PC-9 (cell line): ENCODE data around the gene DPF1. TPM values are rescaled to one million over a fixed set of nuclear protein-coding genes. Genes with fewer than 3 reads are reported as not detected.

Source experiments
- BruUV-seq: library from RNA; stranded (reverse); fragments of 400-500 nt; replicated peaks from 2 replicates; lab custom pipeline; 2021; lab: Mats Ljungman, UMichigan
- CTCF ChIA-PET: fragments of 300-600 bp; sonication (Branson Sonifier 250); formaldehyde crosslinking; loops from one replicate; lab custom pipeline; 2022; ENCODE audit warnings: antibody characterized with exemption; lab: Charles Lee
- POLR2A ChIA-PET: fragments of 300-600 bp; sonication (Branson Sonifier 250); formaldehyde crosslinking; loops from one replicate; lab custom pipeline; 2022; ENCODE audit warnings: antibody characterized with exemption; ENCODE audit not compliant: unreplicated experiment; lab: Charles Lee
- DNase-seq, 2 experiments: peaks; one replicate each; pipeline versions ENCODE4 v3.0.0 to v3.0.0-alpha.2; 2015 to 2022; ENCODE audit warnings: mixed read lengths in 1 of 2
- H2AFZ ChIP-seq: fragments of 200-600 bp; sonication (generic); 2 replicates; pipeline ENCODE4 v1.8.1; 2017; ENCODE audit warnings: antibody characterized with exemption
- H3F3A ChIP-seq: fragments of 200-600 bp; sonication (generic); 2 replicates; pipeline ENCODE4 v1.8.1; 2017; ENCODE audit warnings: antibody characterized with exemption, mild to moderate bottlenecking, low read depth; ENCODE audit not compliant: insufficient read depth
- H3K27ac ChIP-seq: fragments of 200-600 bp; sonication (generic); 2 replicates; pipeline ENCODE4 v1.6.1; 2016; ENCODE audit warnings: mixed run types
- H3K27me3 ChIP-seq: fragments of 200-600 bp; sonication (generic); 2 replicates; pipeline ENCODE4 v1.6.1; 2016; ENCODE audit warnings: low read depth, mixed run types; ENCODE audit not compliant: insufficient read depth
- H3K36me3 ChIP-seq: fragments of 200-600 bp; sonication (generic); 2 replicates; pipeline ENCODE4 v1.6.1; 2016; ENCODE audit warnings: low read depth, mixed run types
- H3K4me1 ChIP-seq: fragments of 200-600 bp; sonication (generic); replicated peaks from 2 replicates; pipeline ENCODE4 v1.6.1; 2016; ENCODE audit warnings: mixed run types; ENCODE audit not compliant: insufficient read depth
- H3K4me2 ChIP-seq: fragments of 200-600 bp; sonication (generic); 2 replicates; pipeline ENCODE4 v1.6.1; 2017; ENCODE audit warnings: mixed run types
- H3K4me3 ChIP-seq: fragments of 200-600 bp; sonication (generic); 2 replicates; pipeline ENCODE4 v1.6.1; 2016; ENCODE audit warnings: mixed run types
- H3K79me2 ChIP-seq: fragments of 200-600 bp; sonication (generic); 2 replicates; pipeline ENCODE4 v1.6.1; 2017; ENCODE audit warnings: low read depth, mixed run types
- H3K9me2 ChIP-seq: fragments of 200-600 bp; sonication (generic); 2 replicates; pipeline ENCODE4 v1.8.1; 2017; ENCODE audit warnings: mild to moderate bottlenecking; ENCODE audit not compliant: insufficient read depth
- H3K9me3 ChIP-seq: fragments of 200-600 bp; sonication (generic); 2 replicates; pipeline ENCODE4 v1.8.1; 2016; ENCODE audit warnings: low read depth; ENCODE audit not compliant: insufficient read depth
- H4K20me1 ChIP-seq: fragments of 200-600 bp; sonication (generic); 2 replicates; pipeline ENCODE4 v1.8.1; 2017; ENCODE audit not compliant: insufficient read depth
- CTCF ChIP-seq: fragments of 200-600 bp; sonication (generic); conservative IDR thresholded peaks from 2 replicates; pipeline ENCODE4 v1.6.1; 2017; ENCODE audit warnings: mixed run types, antibody characterized with exemption, mild to moderate bottlenecking, moderate library complexity
- EZH2 ChIP-seq: fragments of 200-600 bp; sonication (generic); IDR thresholded peaks from 2 replicates; pipeline ENCODE4 v1.8.0; 2017; ENCODE audit warnings: antibody characterized with exemption, low read depth
- intact Hi-C: fragments of 100-400 bp; cut with micrococcal nuclease; formaldehyde crosslinking; loops from one replicate; pipeline ENCODE4 v1.10.0; 2022; ENCODE audit not compliant: unreplicated experiment
- total RNA-seq: library from RNA; stranded (reverse); gene quantifications from 2 replicates; pipeline ENCODE4 v1.2.3, GENCODE V29; 2021

The DPF1 gene
- total RNA-seq, 1 experiment from 2014 or later = 0.81 TPM

- H3K27ac ChIP-seq = peak overlapping the region; percentile 94
- peaks cover 53% of the 10 kb centered on the region for H3K4me1 ChIP-seq
- no peaks in the 10 kb centered on the region for H3K9me2 ChIP-seq
- H2AFZ ChIP-seq = no peak overlapping the region
- peaks cover 79% of the 10 kb centered on the region for H4K20me1 ChIP-seq
- TF ChIP-seq EZH2 = no peak
- TF ChIP-seq CTCF = no peak
- peak overlapping the region; percentile 100 for H3K4me2 ChIP-seq
- CTCF ChIA-PET = interaction anchor here (0.5 to 0.6 kb wide), 2 partner anchors 22 to 31 kb away, joined by 3 to 9 read pairs; no protein-coding TSS in a partner anchor
- H3K27me3 ChIP-seq = no peaks in the 10 kb centered on the region
- peaks cover 91% of the 10 kb centered on the region for H3K79me2 ChIP-seq
- intact Hi-C loops = no loop called here
- peaks cover 26% of the 10 kb centered on the region for H3K36me3 ChIP-seq
- no peaks in the 10 kb centered on the region for H3K9me3 ChIP-seq
- no TSS peak for BruUV-seq
- peak overlapping the region; percentile 79 for H3K4me3 ChIP-seq
- POLR2A ChIA-PET = interaction anchor here (0.6 to 0.9 kb wide), 2 partner anchors 9 to 33 kb away, joined by 4 to 7 read pairs; no protein-coding TSS in a partner anchor
- peaks cover 81% of the 10 kb centered on the region for H3F3A ChIP-seq
- no peak for DNase-seq
These were observed 44.5 kb upstream of the DPF1 start for GRCh38 chr19:38268539-38268938.

GRCh38 chr19:38267761-38268483, 43.9 kb upstream of the DPF1 start:
- peak overlapping the region; percentile 94 for H3K27ac ChIP-seq
- peak overlapping the region; percentile 100 for H3K4me2 ChIP-seq
- CTCF ChIA-PET = interaction anchor here (0.5 kb wide), 1 partner anchor 21 kb away, joined by 9 read pairs; no protein-coding TSS in a partner anchor
- no peak for TF ChIP-seq EZH2
- no peak for TF ChIP-seq CTCF
- peaks cover 81% of the 10 kb centered on the region for H3F3A ChIP-seq
- H3K4me1 ChIP-seq = peaks cover 53% of the 10 kb centered on the region
- no TSS peak for BruUV-seq
- peak; percentile 56 to 62 for DNase-seq
- no peaks in the 10 kb centered on the region for H3K27me3 ChIP-seq
- intact Hi-C loops = no loop called here
- H3K9me3 ChIP-seq = no peaks in the 10 kb centered on the region
- H3K4me3 ChIP-seq = peak overlapping the region; percentile 79
- POLR2A ChIA-PET = interaction anchor here (0.6 to 0.9 kb wide), 4 partner anchors 9 to 564 kb away, joined by 4 to 12 read pairs (median 7); partner anchors contain the start of genes C19orf33 and ECH1
- H3K36me3 ChIP-seq = peaks cover 21% of the 10 kb centered on the region; the same call in 1 of the 2 replicates
- no peak overlapping the region for H2AFZ ChIP-seq
- no peaks in the 10 kb centered on the region for H3K9me2 ChIP-seq
- peaks cover 73% of the 10 kb centered on the region for H4K20me1 ChIP-seq
- H3K79me2 ChIP-seq = peaks cover 85% of the 10 kb centered on the region

- TF ChIP-seq EZH2 = no peak
- TF ChIP-seq CTCF = no peak
- H3F3A ChIP-seq = peaks cover 81% of the 10 kb centered on the region
- peaks cover 77% of the 10 kb centered on the region for H3K79me2 ChIP-seq
- POLR2A ChIA-PET = interaction anchor here (0.6 to 0.8 kb wide), 5 partner anchors 37 to 1272 kb away, joined by 4 to 34 read pairs (median 7); partner anchors contain the start of genes C19orf33, ECH1 and GGN
- H3K9me3 ChIP-seq = no peaks in the 10 kb centered on the region
- no peaks in the 10 kb centered on the region for H3K27me3 ChIP-seq
- no peak overlapping the region for H2AFZ ChIP-seq
- peak overlapping the region; percentile 94 for H3K27ac ChIP-seq
- no TSS peak for BruUV-seq
- H3K4me2 ChIP-seq = peak overlapping the region; percentile 100
- CTCF ChIA-PET = interaction anchor here (0.5 to 0.6 kb wide), 2 partner anchors 24 to 288 kb away, joined by 3 read pairs; no protein-coding TSS in a partner anchor
- H4K20me1 ChIP-seq = peaks cover 65% of the 10 kb centered on the region
- peaks cover 21% of the 10 kb centered on the region; the same call in 1 of the 2 replicates for H3K36me3 ChIP-seq
- peak; percentile 45 to 77 for DNase-seq
- peak overlapping the region; percentile 79 for H3K4me3 ChIP-seq
- H3K4me1 ChIP-seq = peaks cover 60% of the 10 kb centered on the region
- intact Hi-C loops = loop anchor here (1.0 kb wide), 1 partner anchor 10 kb away; no protein-coding TSS in a partner anchor
- no peaks in the 10 kb centered on the region for H3K9me2 ChIP-seq
These were observed 43.1 kb upstream of the DPF1 start for GRCh38 chr19:38266981-38267597.
